Effector CD4-positive, alpha-beta T cell (primary cell): Measurements from ENCODE around the gene LRRC27.
"Not testable (repeated sequence)": the region's sequence is repeated elsewhere in the genome, so short reads cannot be mapped to it uniquely, and the experiment has no call there.

Experiments used
- DNase-seq: peaks from one replicate; pipeline ENCODE4 v3.0.0-alpha.2; 2020

Gene LRRC27

GRCh38 chr10:132316133-132316532 lies 15.9 kb upstream of the LRRC27 start:
- DNase-seq = no peak

- not testable (repeated sequence) for DNase-seq
Observed at GRCh38 chr10:132317477-132317876, 14.5 kb upstream of the LRRC27 start.

- DNase-seq = no peak
Observed at GRCh38 chr10:132319853-132320653, 11.9 kb upstream of the LRRC27 start.

GRCh38 chr10:132320654-132321469 lies 11.1 kb upstream of the LRRC27 start:
- DNase-seq = no peak

- DNase-seq = no peak
Observed at GRCh38 chr10:132321726-132322125, 10.3 kb upstream of the LRRC27 start.

GRCh38 chr10:132322586-132323048 lies 9.4 kb upstream of the LRRC27 start:
- DNase-seq = no peak

- DNase-seq = no peak
Observed at GRCh38 chr10:132324186-132324585, 7.8 kb upstream of the LRRC27 start.

- DNase-seq = no peak
Observed at GRCh38 chr10:132326344-132326889, 5.6 kb upstream of the LRRC27 start.

GRCh38 chr10:132326925-132327324 lies 5.1 kb upstream of the LRRC27 start:
- no peak for DNase-seq

GRCh38 chr10:132328106-132328505 lies 3.9 kb upstream of the LRRC27 start:
- DNase-seq = no peak

- DNase-seq = no peak
Observed at GRCh38 chr10:132328738-132329137, 3.3 kb upstream of the LRRC27 start.

- no peak for DNase-seq
Observed at GRCh38 chr10:132329565-132330485, 2.2 kb upstream of the LRRC27 start.

- no peak for DNase-seq
Observed at GRCh38 chr10:132330486-132330833, 1.5 kb upstream of the LRRC27 start.

GRCh38 chr10:132332433-132332754 lies 401 bp downstream of the LRRC27 start:
- no peak for DNase-seq

- DNase-seq = no peak
Observed at GRCh38 chr10:132333386-132333785, 1.4 kb downstream of the LRRC27 start.

- no peak for DNase-seq
Observed at GRCh38 chr10:132334631-132335188, 2.7 kb downstream of the LRRC27 start.

- no peak for DNase-seq
Observed at GRCh38 chr10:132335189-132336063, 3.4 kb downstream of the LRRC27 start.

GRCh38 chr10:132336064-132336746 lies 4.2 kb downstream of the LRRC27 start:
- DNase-seq = no peak

- DNase-seq = no peak
Observed at GRCh38 chr10:132336919-132337407, 5.0 kb downstream of the LRRC27 start.

- DNase-seq = not testable (repeated sequence)
Observed at GRCh38 chr10:132337854-132338253, 5.9 kb downstream of the LRRC27 start.

- DNase-seq = no peak
Observed at GRCh38 chr10:132338876-132339275, 6.9 kb downstream of the LRRC27 start.
